HEK293 (cell line): ENCODE data around the gene ACSS2.

Source experiments
- SETDB1 ChIP-seq: IDR thresholded peaks from one replicate; pipeline ENCODE4 v1.6.1; 2017; ENCODE audit warnings: mild to moderate bottlenecking, low read length, moderate library complexity, mixed read lengths; ENCODE audit not compliant: insufficient read length
- ZFP37 ChIP-seq: fragments of 450-650 bp; formaldehyde crosslinking; IDR thresholded peaks from 2 replicates; pipeline ENCODE4 v1.5.1; 2016; ENCODE audit warnings: missing biosample characterization, missing genetic modification characterization

GRCh38 chr20:34916774-34917354 is 40.5 kb downstream of the ACSS2 start:
- TF ChIP-seq SETDB1 (no peak), ZFP37 (no peak)
